Gastroesophageal sphincter (tissue), 3 donors: ENCODE data around the gene GRID1.

Experiments used
- POLR2A ChIP-seq, 2 donors: fragments of 450-650 bp; IDR thresholded peaks; one replicate each; pipeline ENCODE4 v1.6.1; 2017; ENCODE audit warnings: antibody characterized with exemption in 2 of 2, mild to moderate bottlenecking in 2 of 2, moderate library complexity in 1 of 2
- POLR2AphosphoS5 ChIP-seq: sonication (generic); formaldehyde crosslinking; IDR thresholded peaks from one replicate; pipeline ENCODE4 v1.6.1; 2017; ENCODE audit warnings: antibody characterized with exemption
- TF ChIP-seq, protein P1 (sequence below), 4 experiments: fragments of 200-600 bp in 2 of 4; fragments of 450-650 bp in 2 of 4; sonication (generic) in 1 of 4; IDR thresholded peaks; one replicate each; pipeline ENCODE4 v1.5.1; 2017 to 2019; ENCODE audit warnings: antibody characterized with exemption in 4 of 4, mild to moderate bottlenecking in 2 of 4, moderate library complexity in 2 of 4

DNA sequence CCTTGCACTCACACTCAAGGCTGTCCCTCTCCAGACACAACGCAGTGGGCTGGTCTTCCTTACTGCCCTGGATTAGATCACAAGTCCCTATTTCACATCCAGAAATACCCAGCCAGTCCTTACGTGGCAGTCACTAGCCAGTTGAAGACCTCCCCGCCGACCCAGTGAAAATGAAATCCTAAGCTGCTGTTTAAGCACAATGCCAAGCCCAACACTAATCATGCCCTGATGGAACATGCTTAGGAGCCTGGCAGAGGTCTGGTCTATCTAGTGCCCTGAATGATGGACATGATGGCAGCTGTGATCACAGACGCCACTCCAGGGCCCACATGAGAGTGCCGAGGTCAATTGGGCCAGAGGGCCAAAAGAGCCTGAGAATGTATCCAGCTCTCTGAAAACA lies 389.0 kb downstream of the GRID1 start:
- no peak for TF ChIP-seq POLR2AphosphoS5
- TF ChIP-seq, protein P1, sequence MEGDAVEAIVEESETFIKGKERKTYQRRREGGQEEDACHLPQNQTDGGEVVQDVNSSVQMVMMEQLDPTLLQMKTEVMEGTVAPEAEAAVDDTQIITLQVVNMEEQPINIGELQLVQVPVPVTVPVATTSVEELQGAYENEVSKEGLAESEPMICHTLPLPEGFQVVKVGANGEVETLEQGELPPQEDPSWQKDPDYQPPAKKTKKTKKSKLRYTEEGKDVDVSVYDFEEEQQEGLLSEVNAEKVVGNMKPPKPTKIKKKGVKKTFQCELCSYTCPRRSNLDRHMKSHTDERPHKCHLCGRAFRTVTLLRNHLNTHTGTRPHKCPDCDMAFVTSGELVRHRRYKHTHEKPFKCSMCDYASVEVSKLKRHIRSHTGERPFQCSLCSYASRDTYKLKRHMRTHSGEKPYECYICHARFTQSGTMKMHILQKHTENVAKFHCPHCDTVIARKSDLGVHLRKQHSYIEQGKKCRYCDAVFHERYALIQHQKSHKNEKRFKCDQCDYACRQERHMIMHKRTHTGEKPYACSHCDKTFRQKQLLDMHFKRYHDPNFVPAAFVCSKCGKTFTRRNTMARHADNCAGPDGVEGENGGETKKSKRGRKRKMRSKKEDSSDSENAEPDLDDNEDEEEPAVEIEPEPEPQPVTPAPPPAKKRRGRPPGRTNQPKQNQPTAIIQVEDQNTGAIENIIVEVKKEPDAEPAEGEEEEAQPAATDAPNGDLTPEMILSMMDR (IDR thresholded peaks at IDR 0.05): no peak
- TF ChIP-seq POLR2A (IDR thresholded peaks at IDR 0.05): no peak
